ENCODE results near the gene PARD6G. TPM values are rescaled to one million over a fixed set of nuclear protein-coding genes. Genes with fewer than 3 reads are reported as not detected.
"Not testable (repeated sequence)": the region's sequence is repeated elsewhere in the genome, so short reads cannot be mapped to it uniquely, and the experiment has no call there.

PARD6G gene
- polyA plus RNA-seq, 1 of the 3 experiments (the other 2 are of a cell fraction), result 4.3 TPM

- no peak for TF ChIP-seq ZBTB33 (IDR thresholded peaks at IDR 0.05; ENCODE audit: borderline replicate concordance, low read depth)
- TF ChIP-seq, protein P1, sequence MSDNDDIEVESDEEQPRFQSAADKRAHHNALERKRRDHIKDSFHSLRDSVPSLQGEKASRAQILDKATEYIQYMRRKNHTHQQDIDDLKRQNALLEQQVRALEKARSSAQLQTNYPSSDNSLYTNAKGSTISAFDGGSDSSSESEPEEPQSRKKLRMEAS (IDR thresholded peaks at IDR 0.05; ENCODE audit: low read depth), result no peak
These were observed 81.1 kb downstream of the PARD6G start (continued) for GRCh38 chr18:80166240-80166639.

- POLR2A ChIA-PET; H3K4me1 ChIP-seq (ENCODE audit: control insufficient read depth in 1 of 2, insufficient read depth in 2 of 2, low read depth in 1 of 2, low read length in 1 of 2); H3K9ac ChIP-seq; H3K9me2 ChIP-seq; H3K4me2 ChIP-seq; H3K27ac ChIP-seq (ENCODE audit: low read depth in 2 of 2, low read length in 1 of 2); H3K9me3 ChIP-seq; DNase-seq; H2AFZ ChIP-seq (ENCODE audit: low read depth); CTCF ChIA-PET; H3K4me3 ChIP-seq (ENCODE audit: low read depth in 2 of 2, low read length in 1 of 2); H3F3A ChIP-seq (replicated peaks; ENCODE audit: insufficient read depth); H3K27me3 ChIP-seq (ENCODE audit: insufficient read depth); H3K36me3 ChIP-seq (replicated peaks in 1 of 2; ENCODE audit: control insufficient read depth in 1 of 2, insufficient read depth in 2 of 2, low read length in 1 of 2); H4K20me1 ChIP-seq (ENCODE audit: insufficient read depth); H3K79me2 ChIP-seq (ENCODE audit: insufficient read depth): not testable (repeated sequence)
- 59% methylated on average over 9 of the region's 9 CpGs for WGBS (ENCODE audit: low lambda C conversion rate)
These were observed 82.5 kb downstream of the PARD6G start for GRCh38 chr18:80164727-80165355.

- peaks cover 0 to 3% of the 10 kb centered on the region in 2 experiments; a peak in 1 of 4 replicates for H3K4me1 ChIP-seq (ENCODE audit: control insufficient read depth in 1 of 2, insufficient read depth in 2 of 2, low read depth in 1 of 2, low read length in 1 of 2)
- no peaks in the 10 kb centered on the region for H3K79me2 ChIP-seq (ENCODE audit: insufficient read depth)
- CTCF ChIA-PET, result no interaction called here
- DNase-seq, result no peak
- WGBS (ENCODE audit: low lambda C conversion rate), result 85% methylated on average over 4 of the region's 7 CpGs
- no peak overlapping the region for H3K9ac ChIP-seq
- no peak overlapping the region for H2AFZ ChIP-seq (ENCODE audit: low read depth)
- peaks cover 0 to 9% of the 10 kb centered on the region in 2 experiments for H3K36me3 ChIP-seq (replicated peaks in 1 of 2; ENCODE audit: control insufficient read depth in 1 of 2, insufficient read depth in 2 of 2, low read length in 1 of 2)
- no peaks in the 10 kb centered on the region for H3K9me2 ChIP-seq
- H3K9me3 ChIP-seq, result no peaks in the 10 kb centered on the region
- no peak overlapping the region for H3K27ac ChIP-seq (ENCODE audit: low read depth in 2 of 2, low read length in 1 of 2)
- H3F3A ChIP-seq (replicated peaks; ENCODE audit: insufficient read depth), result no peaks in the 10 kb centered on the region
- no peak overlapping the region for H3K4me3 ChIP-seq (ENCODE audit: low read depth in 2 of 2, low read length in 1 of 2)
- no peak for TF ChIP-seq RFX5 (IDR thresholded peaks at IDR 0.05; ENCODE audit: low read length)
- POLR2A ChIA-PET, result no interaction called here
- no peak overlapping the region for H3K4me2 ChIP-seq
- H3K27me3 ChIP-seq (ENCODE audit: insufficient read depth), result no peaks in the 10 kb centered on the region
- H4K20me1 ChIP-seq (ENCODE audit: insufficient read depth), result no peaks in the 10 kb centered on the region
These were observed 84.1 kb downstream of the PARD6G start for GRCh38 chr18:80163183-80163582.

GRCh38 chr18:80161781-80162417, 85.4 kb downstream of the PARD6G start:
- Histone ChIP-seq H3K4me1 (ENCODE audit: control insufficient read depth in 1 of 2, insufficient read depth in 2 of 2, low read depth in 1 of 2, low read length in 1 of 2) (peaks cover 0 to 3% of the 10 kb centered on the region in 2 experiments; a peak in 1 of 4 replicates), H3K27me3 (ENCODE audit: insufficient read depth) (no peaks in the 10 kb centered on the region), H3K9me3 (no peaks in the 10 kb centered on the region), H3K9ac (no peak overlapping the region), H3F3A (replicated peaks; ENCODE audit: insufficient read depth) (peaks cover 5% of the 10 kb centered on the region), H4K20me1 (ENCODE audit: insufficient read depth) (no peaks in the 10 kb centered on the region), H3K36me3 (replicated peaks in 1 of 2; ENCODE audit: control insufficient read depth in 1 of 2, insufficient read depth in 2 of 2, low read length in 1 of 2) (peaks cover 0 to 9% of the 10 kb centered on the region in 2 experiments), H3K9me2 (no peaks in the 10 kb centered on the region), H2AFZ (ENCODE audit: low read depth) (no peak overlapping the region), H3K4me3 (ENCODE audit: low read depth in 2 of 2, low read length in 1 of 2) (no peak overlapping the region), H3K79me2 (ENCODE audit: insufficient read depth) (no peaks in the 10 kb centered on the region), H3K27ac (ENCODE audit: low read depth in 2 of 2, low read length in 1 of 2) (no peak overlapping the region), H3K4me2 (no peak overlapping the region)
- ChIA-PET CTCF (interaction anchor here (0.7 to 2.4 kb wide), 3 partner anchors 9 to 94 kb away, joined by 3 to 17 read pairs (median 3); no protein-coding TSS in a partner anchor), POLR2A (no interaction called here)
- 82% methylated on average over 6 of the region's 7 CpGs for WGBS (ENCODE audit: low lambda C conversion rate)
- no peak for DNase-seq
- TF ChIP-seq TCF12 (IDR thresholded peaks at IDR 0.05), result no peak
- TF ChIP-seq RFX5 (IDR thresholded peaks at IDR 0.05; ENCODE audit: low read length), result no peak
- no peak for TF ChIP-seq SMC3 (IDR thresholded peaks at IDR 0.05; ENCODE audit: low read depth, low read length)
- TF ChIP-seq CHD2 (IDR thresholded peaks at IDR 0.05; ENCODE audit: low read length, partially characterized antibody), result no peak
- no peak for TF ChIP-seq POLR2AphosphoS5 (IDR thresholded peaks at IDR 0.05; ENCODE audit: low read depth, low read length)
- no peak for TF ChIP-seq YY1 (IDR thresholded peaks at IDR 0.05; ENCODE audit: low read depth)
- TF ChIP-seq GATA2 (CRISPR knock-in tag; IDR thresholded peaks at IDR 0.05), result no peak
- TF ChIP-seq, protein P2, sequence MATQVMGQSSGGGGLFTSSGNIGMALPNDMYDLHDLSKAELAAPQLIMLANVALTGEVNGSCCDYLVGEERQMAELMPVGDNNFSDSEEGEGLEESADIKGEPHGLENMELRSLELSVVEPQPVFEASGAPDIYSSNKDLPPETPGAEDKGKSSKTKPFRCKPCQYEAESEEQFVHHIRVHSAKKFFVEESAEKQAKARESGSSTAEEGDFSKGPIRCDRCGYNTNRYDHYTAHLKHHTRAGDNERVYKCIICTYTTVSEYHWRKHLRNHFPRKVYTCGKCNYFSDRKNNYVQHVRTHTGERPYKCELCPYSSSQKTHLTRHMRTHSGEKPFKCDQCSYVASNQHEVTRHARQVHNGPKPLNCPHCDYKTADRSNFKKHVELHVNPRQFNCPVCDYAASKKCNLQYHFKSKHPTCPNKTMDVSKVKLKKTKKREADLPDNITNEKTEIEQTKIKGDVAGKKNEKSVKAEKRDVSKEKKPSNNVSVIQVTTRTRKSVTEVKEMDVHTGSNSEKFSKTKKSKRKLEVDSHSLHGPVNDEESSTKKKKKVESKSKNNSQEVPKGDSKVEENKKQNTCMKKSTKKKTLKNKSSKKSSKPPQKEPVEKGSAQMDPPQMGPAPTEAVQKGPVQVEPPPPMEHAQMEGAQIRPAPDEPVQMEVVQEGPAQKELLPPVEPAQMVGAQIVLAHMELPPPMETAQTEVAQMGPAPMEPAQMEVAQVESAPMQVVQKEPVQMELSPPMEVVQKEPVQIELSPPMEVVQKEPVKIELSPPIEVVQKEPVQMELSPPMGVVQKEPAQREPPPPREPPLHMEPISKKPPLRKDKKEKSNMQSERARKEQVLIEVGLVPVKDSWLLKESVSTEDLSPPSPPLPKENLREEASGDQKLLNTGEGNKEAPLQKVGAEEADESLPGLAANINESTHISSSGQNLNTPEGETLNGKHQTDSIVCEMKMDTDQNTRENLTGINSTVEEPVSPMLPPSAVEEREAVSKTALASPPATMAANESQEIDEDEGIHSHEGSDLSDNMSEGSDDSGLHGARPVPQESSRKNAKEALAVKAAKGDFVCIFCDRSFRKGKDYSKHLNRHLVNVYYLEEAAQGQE (IDR thresholded peaks at IDR 0.05; ENCODE audit: low read depth, low read length), result no peak
- TF ChIP-seq FOXJ3 (CRISPR knock-in tag; IDR thresholded peaks at IDR 0.05), result no peak
- no peak for TF ChIP-seq ELF1 (IDR thresholded peaks at IDR 0.05)

Measured in SK-N-SH (cell line).